DOHH2 (cell line): ENCODE results near the gene PTPN9.

Experiments
- H3F3A ChIP-seq: fragments of 200-600 bp; sonication (generic), shearing (Covaris generic); 2 replicates; pipeline ENCODE4 v1.6.0; 2016; ENCODE audit warnings: antibody characterized with exemption, mild to moderate bottlenecking; ENCODE audit not compliant: control insufficient read depth, insufficient read depth
- H3K27ac ChIP-seq: fragments of 200-600 bp; sonication (generic); 2 replicates; pipeline ENCODE4 v1.5.1; 2014; ENCODE audit warnings: low read depth, mild to moderate bottlenecking, low read length, moderate library complexity
- H3K27me3 ChIP-seq: fragments of 200-600 bp; sonication (generic); 2 replicates; pipeline ENCODE4 v1.6.1; 2014; ENCODE audit warnings: mild to moderate bottlenecking, low read length, mixed read lengths; ENCODE audit not compliant: control insufficient read depth
- H3K36me3 ChIP-seq: fragments of 200-600 bp; sonication (generic); 2 replicates; pipeline ENCODE4 v1.6.1; 2014; ENCODE audit warnings: mild to moderate bottlenecking, low read length, moderate library complexity, mixed read lengths; ENCODE audit not compliant: control insufficient read depth
- H3K4me1 ChIP-seq: fragments of 200-600 bp; sonication (generic); 2 replicates; pipeline ENCODE4 v1.6.1; 2014; ENCODE audit warnings: mild to moderate bottlenecking, low read length, mixed read lengths; ENCODE audit not compliant: control insufficient read depth
- H3K4me2 ChIP-seq: fragments of 200-600 bp; sonication (generic); 2 replicates; pipeline ENCODE4 v1.6.0; 2014; ENCODE audit warnings: mild to moderate bottlenecking, low read length, moderate library complexity
- H3K4me3 ChIP-seq: fragments of 200-600 bp; sonication (generic); 2 replicates; pipeline ENCODE4 v1.5.1; 2014; ENCODE audit warnings: mild to moderate bottlenecking, low read length, mixed read lengths
- H3K79me2 ChIP-seq: fragments of 200-600 bp; sonication (generic); 2 replicates; pipeline ENCODE4 v1.6.1; 2014; ENCODE audit warnings: mild to moderate bottlenecking, low read length, mixed read lengths; ENCODE audit not compliant: control insufficient read depth
- H3K9me2 ChIP-seq: fragments of 200-600 bp; sonication (generic); replicated peaks from 2 replicates; pipeline ENCODE4 v1.6.1; 2014; ENCODE audit warnings: mild to moderate bottlenecking, low read length, mixed read lengths; ENCODE audit not compliant: control insufficient read depth
- H3K9me3 ChIP-seq: fragments of 200-600 bp; sonication (generic); 2 replicates; pipeline ENCODE4 v1.6.1; 2014; ENCODE audit warnings: antibody characterized with exemption, low read length, mixed read lengths; ENCODE audit not compliant: control insufficient read depth, insufficient read depth
- H4K20me1 ChIP-seq: fragments of 200-600 bp; sonication (generic); 2 replicates; pipeline ENCODE4 v1.6.0; 2014; ENCODE audit warnings: low read depth, mild to moderate bottlenecking, antibody characterized with exemption, low read length, moderate library complexity; ENCODE audit not compliant: control insufficient read depth, insufficient read depth
- EZH2phosphoT487 ChIP-seq: fragments of 200-600 bp; sonication (generic); IDR thresholded peaks from 2 replicates; pipeline ENCODE4 v1.6.1; 2017; ENCODE audit warnings: borderline replicate concordance, mild to moderate bottlenecking, antibody characterized with exemption, low read length, moderate library complexity, mixed read lengths
- TF ChIP-seq, protein P1 (sequence below): fragments of 200-600 bp; sonication (generic); IDR thresholded peaks from one replicate; pipeline ENCODE4 v1.5.1; 2014; ENCODE audit warnings: antibody characterized with exemption, mild to moderate bottlenecking, low read depth, low read length; ENCODE audit not compliant: poor library complexity, severe bottlenecking

PTPN9 gene

DNA sequence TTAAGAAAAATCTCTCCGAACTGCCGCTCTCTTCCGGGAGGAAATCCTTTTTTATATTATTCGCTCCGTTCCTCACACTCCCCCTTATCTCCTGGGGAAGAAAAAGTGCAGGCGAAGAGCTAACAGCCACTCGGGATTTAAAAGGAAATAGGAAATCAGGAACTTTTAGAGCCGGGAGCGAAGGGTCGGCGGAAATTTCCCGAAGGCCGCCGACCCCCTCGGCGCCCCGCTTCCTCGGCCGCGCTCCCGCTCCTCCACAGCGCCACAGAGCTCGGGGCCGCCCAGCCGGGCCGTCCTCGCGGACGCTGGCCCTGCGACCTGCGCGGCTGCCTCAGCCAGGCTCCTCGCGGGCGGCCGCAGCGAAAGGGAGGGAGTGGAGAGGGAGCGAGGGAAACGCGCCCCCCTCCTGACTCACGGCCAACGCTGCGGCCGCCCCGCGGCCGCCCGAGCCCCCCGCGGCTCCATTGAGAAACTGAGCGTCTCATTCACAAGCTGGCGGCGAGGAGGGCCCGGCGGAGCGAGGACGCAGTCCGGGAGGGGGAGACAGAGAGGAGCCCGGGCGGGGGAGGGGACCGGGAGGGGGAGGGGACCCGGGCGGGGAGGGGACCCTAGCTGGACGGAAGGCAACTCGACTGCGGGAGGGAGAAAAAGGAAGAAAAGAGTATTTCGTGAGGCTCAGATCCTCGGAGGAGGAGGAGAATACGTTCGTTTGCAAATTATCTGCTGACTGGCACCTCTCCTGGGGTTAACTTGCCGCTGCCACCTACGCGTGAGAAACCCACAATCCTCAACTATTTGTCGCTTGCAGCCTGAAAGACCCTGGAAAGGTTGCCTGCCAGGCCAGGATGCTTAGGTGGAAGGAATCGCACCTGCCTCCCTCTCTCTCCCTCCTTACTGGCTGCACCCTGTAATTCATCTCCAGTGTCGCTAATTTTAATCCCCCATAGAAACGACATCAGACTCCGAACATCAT lies at the start of gene PTPN9:
TSS of gene PTPN9 (minus strand) at position 368 of the 973 bp plus-strand sequence. CDS start 539 bp downstream, outside the sequence.
- Histone ChIP-seq H3K4me1 (peaks cover 19% of the 10 kb centered on the region), H3K9me2 (no peaks in the 10 kb centered on the region), H3K4me2 (peak within 1 kb of the TSS; percentile 91), H3K9me3 (no peaks in the 10 kb centered on the region), H3K79me2 (peaks cover 50% of the 10 kb centered on the region), H3F3A (peaks cover 9% of the 10 kb centered on the region; the same call in 1 of the 2 replicates), H4K20me1 (no peaks in the 10 kb centered on the region), H3K4me3 (peak within 1 kb of the TSS; percentile 93), H3K27ac (peak within 1 kb of the TSS; percentile 77), H3K36me3 (peaks cover 8% of the 10 kb centered on the region), H3K27me3 (no peaks in the 10 kb centered on the region)
- TF ChIP-seq, protein P1, sequence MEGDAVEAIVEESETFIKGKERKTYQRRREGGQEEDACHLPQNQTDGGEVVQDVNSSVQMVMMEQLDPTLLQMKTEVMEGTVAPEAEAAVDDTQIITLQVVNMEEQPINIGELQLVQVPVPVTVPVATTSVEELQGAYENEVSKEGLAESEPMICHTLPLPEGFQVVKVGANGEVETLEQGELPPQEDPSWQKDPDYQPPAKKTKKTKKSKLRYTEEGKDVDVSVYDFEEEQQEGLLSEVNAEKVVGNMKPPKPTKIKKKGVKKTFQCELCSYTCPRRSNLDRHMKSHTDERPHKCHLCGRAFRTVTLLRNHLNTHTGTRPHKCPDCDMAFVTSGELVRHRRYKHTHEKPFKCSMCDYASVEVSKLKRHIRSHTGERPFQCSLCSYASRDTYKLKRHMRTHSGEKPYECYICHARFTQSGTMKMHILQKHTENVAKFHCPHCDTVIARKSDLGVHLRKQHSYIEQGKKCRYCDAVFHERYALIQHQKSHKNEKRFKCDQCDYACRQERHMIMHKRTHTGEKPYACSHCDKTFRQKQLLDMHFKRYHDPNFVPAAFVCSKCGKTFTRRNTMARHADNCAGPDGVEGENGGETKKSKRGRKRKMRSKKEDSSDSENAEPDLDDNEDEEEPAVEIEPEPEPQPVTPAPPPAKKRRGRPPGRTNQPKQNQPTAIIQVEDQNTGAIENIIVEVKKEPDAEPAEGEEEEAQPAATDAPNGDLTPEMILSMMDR, result peak; percentile 40
- TF ChIP-seq EZH2phosphoT487, result no peak

DNA sequence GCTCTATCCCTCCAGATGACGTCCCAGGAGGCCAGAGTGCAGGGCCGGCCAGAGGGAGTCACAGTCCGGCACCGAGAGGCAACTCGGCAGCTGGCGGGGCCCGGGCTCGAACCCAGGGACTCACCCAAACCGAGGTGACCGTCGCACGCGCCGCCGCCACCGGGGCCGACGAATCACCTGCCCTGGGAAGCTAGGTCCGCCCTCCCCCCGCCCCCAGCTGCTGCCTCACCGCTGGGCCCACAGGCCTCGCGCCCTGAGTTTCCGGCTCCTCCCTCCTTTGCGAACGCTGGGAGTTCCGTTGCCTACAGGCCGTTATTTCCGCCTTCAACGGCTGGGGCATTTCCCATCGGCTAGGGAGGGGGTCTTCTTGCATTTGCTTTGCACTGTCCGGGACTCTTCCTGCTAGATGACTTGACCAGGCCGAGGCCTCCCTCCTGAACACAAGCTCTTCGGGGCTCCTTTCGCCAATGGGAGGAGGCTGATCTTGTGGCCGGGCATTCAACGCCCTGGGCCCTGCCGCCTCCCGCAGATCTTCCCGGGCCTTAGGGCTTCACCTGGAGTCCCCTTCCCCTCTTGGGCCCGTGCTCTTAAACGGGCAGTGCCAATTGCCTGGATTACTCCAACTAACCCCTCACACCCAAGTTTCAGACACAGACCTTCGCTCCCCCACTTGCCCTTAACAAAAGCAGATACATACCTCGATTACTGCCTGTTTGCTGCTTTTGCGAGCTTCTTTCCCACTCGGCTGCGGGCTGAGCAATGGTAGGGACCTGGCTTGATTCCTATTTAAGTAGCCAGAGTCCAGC lies 46.6 kb upstream of the PTPN9 start, which contains the start of gene SNUPN:
TSS of gene SNUPN (minus strand) at position 184 of the 806 bp plus-strand sequence. CDS start 4,674 bp downstream, outside the sequence.
- Histone ChIP-seq H3K27ac (peak within 1 kb of the TSS; percentile 93), H3F3A (peaks cover 7% of the 10 kb centered on the region; the same call in 1 of the 2 replicates), H3K4me3 (peak within 1 kb of the TSS; percentile 80), H3K36me3 (peaks cover 9% of the 10 kb centered on the region), H3K79me2 (0 out of 2 replicates have a peak, but pooled peaks cover 2% of the 10 kb centered on the region), H3K9me2 (no peaks in the 10 kb centered on the region), H3K4me2 (peak within 1 kb of the TSS; percentile 92), H3K9me3 (no peaks in the 10 kb centered on the region), H3K4me1 (peaks cover 7% of the 10 kb centered on the region), H3K27me3 (no peaks in the 10 kb centered on the region), H4K20me1 (no peaks in the 10 kb centered on the region)
- TF ChIP-seq, protein P1, result no peak
- no peak for TF ChIP-seq EZH2phosphoT487

DNA sequence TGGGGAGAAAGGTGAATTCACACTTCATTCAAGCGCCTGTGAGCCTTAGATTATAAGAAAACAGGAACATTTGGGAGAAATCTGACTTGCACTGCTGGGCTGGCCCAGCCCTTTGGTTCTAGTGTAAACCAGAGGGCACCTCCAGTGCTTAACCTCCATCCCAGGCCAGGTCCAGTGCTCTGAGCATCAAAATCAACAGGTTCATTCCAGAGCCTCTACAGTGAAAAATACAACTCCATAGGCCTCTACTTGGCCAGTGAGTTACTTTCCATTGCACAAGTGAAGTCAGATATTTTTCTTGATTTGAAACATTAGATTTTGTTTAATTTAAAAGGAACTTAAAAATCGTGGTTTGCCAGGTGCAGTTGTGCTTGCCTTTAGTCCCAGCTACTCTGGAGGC lies 43.4 kb upstream of the PTPN9 start:
- 0 out of 2 replicates have a peak, but pooled peaks cover 2% of the 10 kb centered on the region for H3K79me2 ChIP-seq
- no peak overlapping the region for H3K4me2 ChIP-seq
- no peak overlapping the region for H3K27ac ChIP-seq
- H4K20me1 ChIP-seq, result no peaks in the 10 kb centered on the region
- peaks cover 7% of the 10 kb centered on the region for H3K4me1 ChIP-seq
- H3F3A ChIP-seq, result peaks cover 9% of the 10 kb centered on the region; the same call in 1 of the 2 replicates
- H3K27me3 ChIP-seq, result no peaks in the 10 kb centered on the region
- no peaks in the 10 kb centered on the region for H3K9me2 ChIP-seq
- H3K4me3 ChIP-seq, result no peak overlapping the region
- TF ChIP-seq, protein P1, result no peak
- TF ChIP-seq EZH2phosphoT487, result no peak
- H3K9me3 ChIP-seq, result no peaks in the 10 kb centered on the region
- H3K36me3 ChIP-seq, result peaks cover 22% of the 10 kb centered on the region
